Urinary bladder (tissue), 4 donors: ENCODE results near the gene PDK1. TPM values are rescaled to one million over a fixed set of nuclear protein-coding genes. Genes with fewer than 3 reads are reported as not detected.
"Not testable (repeated sequence)": the region's sequence is repeated elsewhere in the genome, so short reads cannot be mapped to it uniquely, and the experiment has no call there.

Experiments
- DNase-seq: peaks from one replicate; pipeline ENCODE4 v3.0.0-alpha.2; 2015; ENCODE audit errors: extremely low spot score
- H3K27ac ChIP-seq: one replicate; pipeline ENCODE4 v1.5.1; 2013; ENCODE audit warnings: low read depth, mild to moderate bottlenecking, moderate library complexity
- H3K36me3 ChIP-seq: one replicate; pipeline ENCODE4 v1.6.1; 2013; ENCODE audit warnings: mild to moderate bottlenecking, moderate library complexity; ENCODE audit not compliant: insufficient read depth
- H3K4me1 ChIP-seq: one replicate; pipeline ENCODE4 v1.6.1; 2013; ENCODE audit warnings: mild to moderate bottlenecking, moderate library complexity; ENCODE audit not compliant: insufficient read depth
- H3K4me3 ChIP-seq: one replicate; pipeline ENCODE4 v1.5.1; 2013; ENCODE audit warnings: low read depth, low read length
- WGBS: extraction: QIAGEN DNeasy Blood & Tissue Kit; methylation state at CpG from one replicate; pipeline ENCODE4 v1.1.7; 2013; 5-methylcytosine and 5-hydroxymethylcytosine counted together
- polyA plus RNA-seq: library from polyadenylated mRNA; stranded (reverse); fragments of 200-250 nt; gene quantifications from one replicate; pipeline ENCODE4 v1.2.3, GENCODE V29; 2013
- total RNA-seq: library from RNA; depleted of rRNA; stranded (reverse); fragments of >200 nt; gene quantifications from one replicate; pipeline ENCODE4 v1.2.3, GENCODE V29; 2014
- donor health status: healthy with polysubstance abuse.
- donor health status: healthy.

PDK1 gene
- total and polyA plus RNA-seq, 2 donors, result 4.4 to 17.7 TPM

GRCh38 chr2:172560721-172561120, 4.8 kb downstream of the PDK1 start:
- DNase-seq, result no peak
- Histone ChIP-seq H3K4me1 (no peaks in the 10 kb centered on the region), H3K36me3 (peaks cover 2% of the 10 kb centered on the region), H3K4me3 (no peak overlapping the region), H3K27ac (no peak overlapping the region)
- 94% methylated on average over 2 of the region's 2 CpGs for WGBS

GRCh38 chr2:172561270-172561669, 5.4 kb downstream of the PDK1 start:
- peaks cover 2% of the 10 kb centered on the region for H3K36me3 ChIP-seq
- no peaks in the 10 kb centered on the region for H3K4me1 ChIP-seq
- WGBS, result 58% methylated on average over 4 of the region's 4 CpGs
- DNase-seq, result no peak
- H3K27ac ChIP-seq, result no peak overlapping the region
- H3K4me3 ChIP-seq, result no peak overlapping the region

GRCh38 chr2:172562298-172562697, 6.4 kb downstream of the PDK1 start:
- Histone ChIP-seq H3K4me3 (no peak overlapping the region), H3K4me1 (no peaks in the 10 kb centered on the region), H3K36me3 (peaks cover 2% of the 10 kb centered on the region), H3K27ac (no peak overlapping the region)
- 83% methylated on average over 1 of the region's 1 CpG for WGBS
- DNase-seq, result no peak

- Histone ChIP-seq H3K4me1 (no peaks in the 10 kb centered on the region), H3K4me3 (no peak overlapping the region), H3K36me3 (peaks cover 2% of the 10 kb centered on the region), H3K27ac (no peak overlapping the region)
- no peak for DNase-seq
- 84% methylated on average over 5 of the region's 5 CpGs for WGBS
Observed at GRCh38 chr2:172564376-172564775, 8.5 kb downstream of the PDK1 start.

GRCh38 chr2:172571245-172571644, 15.4 kb downstream of the PDK1 start:
- Histone ChIP-seq H3K27ac (no peak overlapping the region), H3K36me3 (no peaks in the 10 kb centered on the region), H3K4me1 (no peaks in the 10 kb centered on the region), H3K4me3 (no peak overlapping the region)
- no peak for DNase-seq

GRCh38 chr2:172572981-172573380, 17.1 kb downstream of the PDK1 start:
- WGBS, result 83% methylated on average over 2 of the region's 2 CpGs
- no peaks in the 10 kb centered on the region for H3K4me1 ChIP-seq
- H3K36me3 ChIP-seq, result no peaks in the 10 kb centered on the region
- no peak for DNase-seq
- no peak overlapping the region for H3K4me3 ChIP-seq
- no peak overlapping the region for H3K27ac ChIP-seq

- Histone ChIP-seq H3K27ac (no peak overlapping the region), H3K4me1 (no peaks in the 10 kb centered on the region), H3K36me3 (no peaks in the 10 kb centered on the region), H3K4me3 (no peak overlapping the region)
- no peak for DNase-seq
- WGBS, result 98% methylated on average over 1 of the region's 1 CpG
Observed at GRCh38 chr2:172574965-172575364, 19.1 kb downstream of the PDK1 start.

DNA sequence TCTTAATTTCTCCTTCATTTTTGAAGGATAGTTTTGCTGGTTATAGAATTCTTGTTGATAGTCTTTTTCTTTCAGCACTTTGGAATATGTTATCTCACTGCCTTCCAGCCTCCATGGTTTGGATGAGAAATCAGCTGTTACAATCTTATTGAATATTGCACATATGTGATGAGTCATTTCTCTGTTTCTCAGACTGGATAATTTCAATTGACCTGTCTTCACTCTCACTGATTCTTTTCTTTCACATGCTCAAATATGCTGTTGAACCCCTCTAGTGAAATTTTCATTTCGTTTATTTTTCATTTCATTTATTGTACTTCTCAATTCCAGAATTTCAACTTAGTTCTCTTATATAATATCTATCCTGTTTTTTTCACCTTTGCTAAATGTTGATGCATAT, 22.2 kb downstream of the PDK1 start:
- Histone ChIP-seq H3K27ac (no peak overlapping the region), H3K4me3 (no peak overlapping the region), H3K4me1 (no peaks in the 10 kb centered on the region), H3K36me3 (no peaks in the 10 kb centered on the region)
- 96% methylated on average over 1 of the region's 1 CpG for WGBS
- no peak for DNase-seq

DNA sequence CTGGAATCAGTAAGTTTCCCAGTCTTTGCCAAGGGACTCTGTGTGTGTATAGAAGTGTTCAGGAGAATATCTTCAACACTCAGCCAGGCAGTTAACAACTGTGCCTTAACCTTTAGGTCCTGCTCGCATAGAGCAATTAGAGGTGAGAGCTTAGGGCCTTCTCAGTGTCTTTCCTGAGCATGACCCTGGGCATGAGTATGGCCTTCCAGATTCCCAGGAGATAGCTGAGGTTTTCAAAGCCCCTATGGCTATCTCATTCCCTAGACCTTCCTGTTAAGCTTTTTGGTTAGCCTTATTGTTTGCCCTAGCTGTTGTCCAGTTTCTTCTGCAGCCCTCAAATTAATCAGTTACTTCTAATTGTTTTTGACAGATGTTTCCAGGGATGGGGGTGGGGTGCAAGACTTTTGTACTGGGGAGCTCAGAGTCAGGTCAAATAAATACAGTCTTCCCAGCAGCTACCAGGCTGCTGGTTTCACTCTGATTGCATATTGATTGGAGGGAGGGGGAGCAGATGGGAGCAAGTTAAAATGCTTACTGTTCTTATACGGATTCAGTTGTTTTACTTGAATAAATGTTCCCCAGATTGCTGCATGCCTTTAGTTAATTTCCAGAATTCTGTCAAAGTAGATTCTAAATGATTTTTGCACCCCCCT, 23.1 kb downstream of the PDK1 start:
- Histone ChIP-seq H3K4me3 (no peak overlapping the region), H3K27ac (no peak overlapping the region), H3K4me1 (no peaks in the 10 kb centered on the region), H3K36me3 (no peaks in the 10 kb centered on the region)
- DNase-seq, result no peak
- 91% methylated on average over 2 of the region's 2 CpGs for WGBS

DNA sequence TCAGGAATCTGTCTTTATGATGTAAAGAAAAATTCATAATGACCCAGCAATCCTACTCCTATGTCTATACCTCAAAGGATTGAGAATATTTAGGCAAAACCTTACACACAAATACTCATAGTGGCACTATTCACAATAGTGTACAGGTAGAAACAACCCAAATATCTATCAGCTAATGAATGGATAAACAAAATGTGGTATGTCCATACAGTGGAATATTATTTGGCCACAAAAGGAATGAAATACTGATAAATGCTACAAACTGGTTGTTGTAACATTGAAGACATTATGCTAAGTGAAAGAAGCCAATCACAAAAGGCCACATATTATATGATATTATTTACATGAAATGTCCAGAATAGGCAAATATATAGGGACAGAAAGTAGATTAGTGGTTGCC, 24.7 kb downstream of the PDK1 start:
- no peak overlapping the region for H3K27ac ChIP-seq
- no peak for DNase-seq
- H3K36me3 ChIP-seq, result no peaks in the 10 kb centered on the region
- H3K4me3 ChIP-seq, result no peak overlapping the region
- no peaks in the 10 kb centered on the region for H3K4me1 ChIP-seq

GRCh38 chr2:172582656-172583055, 26.8 kb downstream of the PDK1 start:
- no peak overlapping the region for H3K27ac ChIP-seq
- 85% methylated on average over 1 of the region's 1 CpG for WGBS
- no peak for DNase-seq

DNA sequence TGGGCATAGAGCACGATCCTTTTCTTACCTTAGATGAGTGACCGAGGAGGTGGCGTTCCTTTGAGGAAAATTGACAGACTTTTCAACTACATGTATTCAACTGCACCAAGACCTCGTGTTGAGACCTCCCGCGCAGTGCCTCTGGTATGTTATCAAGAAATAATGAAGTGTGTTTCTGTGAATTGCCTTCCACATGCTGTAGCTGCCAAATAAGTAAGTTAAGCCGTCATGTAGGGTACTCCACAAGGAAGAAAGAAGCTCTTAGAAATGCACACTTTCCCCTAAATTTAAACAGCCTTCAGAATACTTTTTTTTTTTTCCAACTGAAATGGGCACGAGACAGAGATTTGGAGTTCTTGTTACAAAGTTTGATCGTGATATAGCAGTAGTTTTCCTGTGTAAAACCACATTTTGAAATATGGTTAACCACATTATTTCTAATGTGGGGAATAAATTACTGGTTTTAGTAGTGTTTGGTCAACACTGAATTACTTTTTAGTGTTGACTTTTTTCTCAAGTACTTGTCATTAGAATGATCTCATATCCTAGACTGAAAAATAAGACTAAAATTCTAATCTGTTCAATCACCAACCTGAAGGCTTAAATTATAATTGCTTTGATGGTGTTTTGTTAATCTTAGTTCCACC, 30.5 kb downstream of the PDK1 start:
- peaks cover 2% of the 10 kb centered on the region for H3K4me1 ChIP-seq
- no peak overlapping the region for H3K4me3 ChIP-seq
- H3K27ac ChIP-seq, result no peak overlapping the region
- DNase-seq, result no peak
- H3K36me3 ChIP-seq, result no peaks in the 10 kb centered on the region
- WGBS, result 83% methylated on average over 9 of the region's 9 CpGs

More at GRCh38 chr2:172582656-172583055, 26.8 kb downstream of the PDK1 start:
- Histone ChIP-seq H3K4me1 (peaks cover 2% of the 10 kb centered on the region), H3K4me3 (no peak overlapping the region), H3K36me3 (no peaks in the 10 kb centered on the region)

DNA sequence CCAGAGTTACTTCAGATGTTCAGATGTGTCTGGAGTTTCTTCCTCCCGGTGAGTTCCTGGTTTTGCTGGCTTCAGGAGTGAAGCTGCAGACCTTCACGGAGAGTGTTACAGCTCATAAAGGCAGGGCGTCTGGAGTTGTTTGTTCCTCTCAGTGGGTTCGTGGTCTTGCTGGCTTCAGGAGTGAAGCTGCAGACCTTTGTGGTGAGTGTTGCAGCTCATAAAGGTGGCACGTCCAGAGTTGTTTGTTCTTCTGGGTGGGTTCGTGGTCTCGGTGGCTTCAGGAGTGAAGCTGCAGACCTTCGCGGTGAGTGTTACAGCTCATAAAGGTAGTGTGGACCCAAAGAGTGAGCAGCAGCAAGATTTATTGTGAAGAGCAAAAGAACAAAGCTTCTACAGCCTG, 31.3 kb downstream of the PDK1 start:
- not testable (repeated sequence) for DNase-seq, H3K27ac ChIP-seq, H3K4me3 ChIP-seq, H3K4me1 ChIP-seq, H3K36me3 ChIP-seq
- 94% methylated on average over 9 of the region's 9 CpGs for WGBS

DNA sequence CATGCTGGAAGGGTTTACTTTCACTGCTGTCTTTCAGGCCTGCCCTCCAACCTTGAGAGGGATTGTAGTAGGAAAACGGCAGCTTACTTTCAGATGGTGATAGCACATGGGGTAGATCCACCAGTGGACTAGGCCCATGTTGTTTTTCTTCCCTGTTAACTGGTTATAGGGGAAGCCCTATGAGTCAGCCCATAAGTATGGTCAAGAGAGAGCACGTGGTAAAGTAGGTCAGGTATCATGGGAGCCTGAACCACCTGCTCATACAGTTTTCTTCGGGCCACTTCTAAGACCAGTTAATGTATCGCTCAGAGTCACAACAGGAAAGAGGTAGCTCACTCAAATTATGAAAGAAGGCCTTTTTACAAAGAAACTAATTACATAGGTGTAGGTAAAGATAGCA, 33.0 kb downstream of the PDK1 start:
- Histone ChIP-seq H3K27ac (no peak overlapping the region), H3K4me1 (peaks cover 2% of the 10 kb centered on the region), H3K4me3 (no peak overlapping the region), H3K36me3 (no peaks in the 10 kb centered on the region)
- WGBS, result 91% methylated on average over 4 of the region's 4 CpGs
- DNase-seq, result no peak
